HCT116 (cell line): Measurements from ENCODE around the gene HIF1AN. TPM values are rescaled to one million over a fixed set of nuclear protein-coding genes. Genes with fewer than 3 reads are reported as not detected.

Experiments used
- ATAC-seq: fragments of 200-7000 bp; cut with Tn5 transposase; 2 replicates; pipeline ENCODE4 v1.9.1; 2020; ENCODE audit warnings: mild to moderate bottlenecking, moderate library complexity
- BruUV-seq: library from RNA; stranded (reverse); fragments of 400-500 nt; replicated peaks from 2 replicates; lab custom pipeline; 2021; lab: Mats Ljungman, UMichigan
- CTCF ChIA-PET: fragments of 300-600 bp; sonication (Branson Sonifier 250); formaldehyde crosslinking; loops from one replicate; lab custom pipeline; 2021; ENCODE audit warnings: antibody characterized with exemption; lab: Charles Lee
- POLR2A ChIA-PET: fragments of 300-600, 350-600 bp; sonication (Branson Sonifier 250); formaldehyde crosslinking; loops from one replicate; lab custom pipeline; 2021; ENCODE audit warnings: antibody characterized with exemption; lab: Charles Lee
- RAD21 ChIA-PET, 2 experiments: fragments of 300-600 bp; sonication (Branson Sonifier 250); formaldehyde crosslinking; loops; one replicate each; lab custom pipeline; 2023; ENCODE audit warnings: low total read pairs in 2 of 2; ENCODE audit not compliant: uncharacterized antibody in 2 of 2, unreplicated experiment in 2 of 2, low non-redundant PET in 1 of 2; lab: Charles Lee
- DNase-seq: peaks from one replicate; pipeline ENCODE4 v3.0.0-alpha.2; 2010; ENCODE audit warnings: low read depth, low spot score
- H2AFZ ChIP-seq: fragments of 200-600 bp; shearing (Covaris generic), sonication (generic); 2 replicates; pipeline ENCODE4 v1.6.1; 2017; ENCODE audit warnings: low read depth, mixed run types, mixed read lengths, antibody characterized with exemption, low read length; ENCODE audit not compliant: poor library complexity, severe bottlenecking
- H3K27ac ChIP-seq: 2 replicates; pipeline ENCODE4 v1.5.1; 2012; ENCODE audit warnings: low read depth, low read length
- H3K27me3 ChIP-seq: fragments of 200-600 bp; sonication (generic); 2 replicates; pipeline ENCODE4 v1.6.1; 2016; ENCODE audit warnings: mixed run types, low read length, mixed read lengths; ENCODE audit not compliant: insufficient read depth
- H3K36me3 ChIP-seq, 2 experiments: fragments of 200-500 bp in 1 of 2; fragments of 200-600 bp in 1 of 2; sonication (Bioruptor generic) in 1 of 2; sonication (generic) in 1 of 2; 2 replicates each; pipeline versions ENCODE4 v1.5.1 to v1.6.1; 2014 to 2016; ENCODE audit warnings: low read length in 2 of 2, inconsistent platforms in 1 of 2, mixed read lengths in 1 of 2, mixed run types in 1 of 2; ENCODE audit not compliant: insufficient read depth in 2 of 2, control insufficient read depth in 1 of 2
- H3K4me1 ChIP-seq, 2 experiments: fragments of 200-600 bp in 1 of 2; sonication (generic) in 1 of 2; 2 replicates each; pipeline versions ENCODE4 v1.5.1 to v1.6.1; 2012 to 2017; ENCODE audit warnings: low read length in 2 of 2, inconsistent platforms in 1 of 2, mild to moderate bottlenecking in 1 of 2, mixed read lengths in 1 of 2, mixed run types in 1 of 2, moderate library complexity in 1 of 2; ENCODE audit not compliant: insufficient read depth in 2 of 2, control insufficient read depth in 1 of 2
- H3K4me2 ChIP-seq: fragments of 200-600 bp; sonication (generic); 2 replicates; pipeline ENCODE4 v1.6.1; 2017; ENCODE audit warnings: mixed run types, low read length, mixed read lengths
- H3K4me3 ChIP-seq, 2 experiments: fragments of 200-600 bp in 1 of 2; sonication (generic) in 1 of 2; replicated peaks in 1 of 2; 2 replicates each; pipeline ENCODE4 v1.5.1; 2011 to 2016; ENCODE audit warnings: low read length in 2 of 2, control low read depth in 1 of 2, low read depth in 1 of 2, mild to moderate bottlenecking in 1 of 2, mixed read lengths in 1 of 2, mixed run types in 1 of 2
- H3K79me2 ChIP-seq: fragments of 200-600 bp; sonication (generic); 2 replicates; pipeline ENCODE4 v1.6.1; 2017; ENCODE audit warnings: mild to moderate bottlenecking, mixed run types, low read length, moderate library complexity, mixed read lengths; ENCODE audit not compliant: insufficient read depth
- H3K9ac ChIP-seq: fragments of 200-600 bp; sonication (generic); 2 replicates; pipeline ENCODE4 v1.6.1; 2016; ENCODE audit warnings: low read length, mixed read lengths
- H3K9me2 ChIP-seq: fragments of 200-600 bp; sonication (generic), shearing (Covaris generic); 2 replicates; pipeline ENCODE4 v1.6.1; 2017; ENCODE audit warnings: mixed run types, mild to moderate bottlenecking, moderate library complexity; ENCODE audit not compliant: insufficient read depth
- H3K9me3 ChIP-seq, 2 experiments: fragments of 200-500 bp in 1 of 2; fragments of 200-600 bp in 1 of 2; sonication (Bioruptor generic) in 1 of 2; sonication (generic) in 1 of 2; 2 replicates each; pipeline ENCODE4 v1.6.1; 2014 to 2017; ENCODE audit warnings: low read length in 2 of 2, mixed read lengths in 2 of 2, inconsistent platforms in 1 of 2, low read depth in 1 of 2, mild to moderate bottlenecking in 1 of 2, mixed run types in 1 of 2, moderate library complexity in 1 of 2; ENCODE audit not compliant: control insufficient read depth in 1 of 2, insufficient read depth in 1 of 2
- H4K20me1 ChIP-seq: fragments of 200-600 bp; sonication (generic), shearing (Covaris generic); 2 replicates; pipeline ENCODE4 v1.6.1; 2017; ENCODE audit warnings: mixed run types, mild to moderate bottlenecking, moderate library complexity; ENCODE audit not compliant: insufficient read depth
- ATF3 ChIP-seq: IDR thresholded peaks from 2 replicates; pipeline ENCODE4 v1.6.1; 2012
- CEBPB ChIP-seq: IDR thresholded peaks from 2 replicates; pipeline ENCODE4 v1.6.1; 2012; ENCODE audit warnings: low read depth
- CTCF ChIP-seq, 3 experiments: fragments of 200-600 bp in 1 of 3; sonication (generic) in 1 of 3; IDR thresholded peaks in 2 of 3; conservative IDR thresholded peaks in 1 of 3; 2 replicates each; pipeline ENCODE4 v1.5.1; 2012 to 2017; ENCODE audit warnings: low read depth in 2 of 3, low read length in 2 of 3, antibody characterized with exemption in 1 of 3, borderline replicate concordance in 1 of 3, control low read depth in 1 of 3, mild to moderate bottlenecking in 1 of 3, mixed read lengths in 1 of 3, mixed run types in 1 of 3, moderate library complexity in 1 of 3; ENCODE audit not compliant: insufficient read depth in 1 of 3
- EGR1 ChIP-seq: IDR thresholded peaks from 2 replicates; pipeline ENCODE4 v1.6.1; 2012; ENCODE audit warnings: low read depth
- ELF1 ChIP-seq: IDR thresholded peaks from 2 replicates; pipeline ENCODE4 v1.6.1; 2012; ENCODE audit warnings: low read depth, borderline replicate concordance
- EZH2 ChIP-seq: fragments of 200-600 bp; sonication (generic); IDR thresholded peaks from 2 replicates; pipeline ENCODE4 v1.6.1; 2017; ENCODE audit warnings: antibody characterized with exemption, mixed run types
- JUND ChIP-seq: IDR thresholded peaks from 2 replicates; pipeline ENCODE4 v1.6.1; 2012
- MAX ChIP-seq: IDR thresholded peaks from 2 replicates; pipeline ENCODE4 v1.6.1; 2012
- RAD21 ChIP-seq: IDR thresholded peaks from 2 replicates; pipeline ENCODE4 v1.6.1; 2012; ENCODE audit warnings: low read depth, mild to moderate bottlenecking
- REST ChIP-seq: IDR thresholded peaks from 2 replicates; pipeline ENCODE4 v1.6.1; 2012; ENCODE audit warnings: low read depth
- SP1 ChIP-seq: IDR thresholded peaks from 2 replicates; pipeline ENCODE4 v1.6.1; 2012; ENCODE audit warnings: low read depth
- SRF ChIP-seq: IDR thresholded peaks from 2 replicates; pipeline ENCODE4 v1.6.1; 2012; ENCODE audit warnings: low read depth
- TCF7L2 ChIP-seq: IDR thresholded peaks from 2 replicates; pipeline ENCODE4 v1.7.0; 2011; ENCODE audit warnings: borderline replicate concordance, inconsistent platforms; ENCODE audit not compliant: insufficient read depth, insufficient read length; ENCODE audit errors: extremely low read depth
- YY1 ChIP-seq: IDR thresholded peaks from 2 replicates; pipeline ENCODE4 v1.6.1; 2011; ENCODE audit warnings: low read length, low read depth, moderate library complexity, mild to moderate bottlenecking; ENCODE audit not compliant: insufficient replicate concordance; ENCODE audit errors: extremely low read depth
- ZFX ChIP-seq: fragments of 450-650 bp; IDR thresholded peaks from 2 replicates; pipeline ENCODE4 v1.6.1; 2017
- ZNF274 ChIP-seq: fragments of 200-500 bp; sonication (Bioruptor generic); IDR thresholded peaks from 2 replicates; pipeline ENCODE4 v1.6.1; 2014; ENCODE audit warnings: mild to moderate bottlenecking, low read depth, low read length, inconsistent platforms
- intact Hi-C: fragments of 100-400 bp; cut with micrococcal nuclease; formaldehyde crosslinking; loops from 2 replicates; pipeline ENCODE4 v1.10.0; 2022
- total RNA-seq: library from RNA; stranded (reverse); gene quantifications from one replicate; pipeline ENCODE4 v1.2.1, GENCODE V29; 2021; ENCODE audit not compliant: unreplicated experiment

Gene HIF1AN
- total RNA-seq, 1 experiment from 2014 or later: 67.2 TPM

GRCh38 chr10:100489396-100489795 is 46.3 kb upstream of the HIF1AN start:
- no peak overlapping the region for H3K4me2 ChIP-seq
- TF ChIP-seq TCF7L2: no peak
- TF ChIP-seq, all 23 proteins: peak for 0
- Histone ChIP-seq H3K9ac (no peak overlapping the region), H3K9me3 (no peaks in the 10 kb centered on the region), H3K79me2 (no peaks in the 10 kb centered on the region), H3K9me2 (no peaks in the 10 kb centered on the region), H2AFZ (no peak overlapping the region), H3K4me3 (no peak overlapping the region), H4K20me1 (no peaks in the 10 kb centered on the region), H3K27me3 (no peaks in the 10 kb centered on the region), H3K27ac (no peak overlapping the region), H3K36me3 (peaks cover 18 to 25% of the 10 kb centered on the region in 2 experiments; a peak in 3 of 4 replicates), H3K4me1 (no peaks in the 10 kb centered on the region)
- DNase-seq (no peak), ATAC-seq (no peak)
- ChIA-PET RAD21 (no interaction called here), POLR2A (no interaction called here), CTCF (no interaction called here)
- BruUV-seq: no TSS peak
- intact Hi-C loops: no loop called here

- RAD21 ChIA-PET: no interaction called here
- POLR2A ChIA-PET: no interaction called here
- no TSS peak for BruUV-seq
- Histone ChIP-seq H3K79me2 (no peaks in the 10 kb centered on the region), H3K4me1 (no peaks in the 10 kb centered on the region), H3K27ac (no peak overlapping the region), H3K9ac (no peak overlapping the region), H3K36me3 (peaks cover 18 to 29% of the 10 kb centered on the region in 2 experiments; a peak in 3 of 4 replicates), H4K20me1 (no peaks in the 10 kb centered on the region), H3K27me3 (no peaks in the 10 kb centered on the region), H3K4me3 (no peak overlapping the region), H3K9me3 (no peaks in the 10 kb centered on the region), H3K9me2 (no peaks in the 10 kb centered on the region), H3K4me2 (no peak overlapping the region), H2AFZ (no peak overlapping the region)
- intact Hi-C loops: no loop called here
- TF ChIP-seq ELF1 (no peak), REST (no peak), SP1 (no peak), SRF (no peak), CTCF (IDR thresholded peaks at IDR 0.05 in 2 of 3, conservative IDR thresholded peaks at IDR 0.05 in 1 of 3; ENCODE audit: borderline replicate concordance in 1 of 3, insufficient read depth in 1 of 3, low read depth in 2 of 3, low read length in 2 of 3) (no peak), YY1 (no peak), MAX (no peak), ZNF274 (no peak), EGR1 (no peak), JUND (no peak), EZH2 (no peak), RAD21 (no peak), ZFX (no peak), ATF3 (no peak), CEBPB (no peak)
- no peak for DNase-seq
- ATAC-seq: no peak
- CTCF ChIA-PET: interaction anchor here (1.1 kb wide), 1 partner anchor 28 kb away, joined by 3 read pairs; no protein-coding TSS in a partner anchor
Measured at GRCh38 chr10:100490531-100490930, 45.2 kb upstream of the HIF1AN start.
